GM12872 (cell line): ENCODE data around the gene SELENON.

Source experiments
- TF ChIP-seq, protein P1 (sequence below): IDR thresholded peaks from 3 replicates; pipeline ENCODE4 v1.5.1; 2011; ENCODE audit warnings: low read depth, mild to moderate bottlenecking, low read length, moderate library complexity; ENCODE audit not compliant: insufficient read depth

SELENON gene

DNA sequence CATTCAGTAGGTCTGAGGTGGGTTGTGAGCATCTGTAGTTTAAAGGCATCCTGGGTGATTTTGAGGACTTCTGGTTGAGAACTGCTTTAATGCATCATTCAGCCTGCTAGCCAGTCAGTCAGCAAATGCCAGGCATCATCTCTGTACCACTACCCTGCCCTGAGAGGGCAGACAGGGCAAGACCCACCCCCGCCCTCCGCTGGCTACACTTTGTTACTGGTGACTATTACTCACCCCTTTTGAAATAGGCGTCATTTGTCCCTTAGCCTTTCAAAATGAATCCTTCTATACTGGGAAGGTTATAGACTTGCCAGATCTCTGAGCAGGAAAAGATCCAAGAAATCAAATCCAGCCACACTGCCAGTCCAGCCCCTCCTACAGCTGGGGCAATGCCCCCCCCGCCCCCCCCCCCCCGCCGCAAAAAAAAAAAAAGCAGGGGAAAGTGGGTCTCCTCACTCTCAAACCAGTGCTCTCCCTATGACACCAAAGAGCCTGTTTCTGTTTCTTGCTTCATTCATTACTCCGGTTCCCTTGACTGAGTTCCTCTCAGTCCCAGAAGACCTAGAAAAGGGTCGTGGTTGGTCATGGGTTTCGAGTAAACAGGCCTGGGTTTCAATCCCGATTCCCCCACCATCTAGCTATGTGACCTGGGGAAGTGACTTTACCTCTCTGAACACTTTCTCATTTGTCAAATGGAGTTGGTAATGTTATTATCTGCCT is 4.4 kb downstream of the SELENON start:
- TF ChIP-seq, protein P1, sequence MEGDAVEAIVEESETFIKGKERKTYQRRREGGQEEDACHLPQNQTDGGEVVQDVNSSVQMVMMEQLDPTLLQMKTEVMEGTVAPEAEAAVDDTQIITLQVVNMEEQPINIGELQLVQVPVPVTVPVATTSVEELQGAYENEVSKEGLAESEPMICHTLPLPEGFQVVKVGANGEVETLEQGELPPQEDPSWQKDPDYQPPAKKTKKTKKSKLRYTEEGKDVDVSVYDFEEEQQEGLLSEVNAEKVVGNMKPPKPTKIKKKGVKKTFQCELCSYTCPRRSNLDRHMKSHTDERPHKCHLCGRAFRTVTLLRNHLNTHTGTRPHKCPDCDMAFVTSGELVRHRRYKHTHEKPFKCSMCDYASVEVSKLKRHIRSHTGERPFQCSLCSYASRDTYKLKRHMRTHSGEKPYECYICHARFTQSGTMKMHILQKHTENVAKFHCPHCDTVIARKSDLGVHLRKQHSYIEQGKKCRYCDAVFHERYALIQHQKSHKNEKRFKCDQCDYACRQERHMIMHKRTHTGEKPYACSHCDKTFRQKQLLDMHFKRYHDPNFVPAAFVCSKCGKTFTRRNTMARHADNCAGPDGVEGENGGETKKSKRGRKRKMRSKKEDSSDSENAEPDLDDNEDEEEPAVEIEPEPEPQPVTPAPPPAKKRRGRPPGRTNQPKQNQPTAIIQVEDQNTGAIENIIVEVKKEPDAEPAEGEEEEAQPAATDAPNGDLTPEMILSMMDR = no peak

DNA sequence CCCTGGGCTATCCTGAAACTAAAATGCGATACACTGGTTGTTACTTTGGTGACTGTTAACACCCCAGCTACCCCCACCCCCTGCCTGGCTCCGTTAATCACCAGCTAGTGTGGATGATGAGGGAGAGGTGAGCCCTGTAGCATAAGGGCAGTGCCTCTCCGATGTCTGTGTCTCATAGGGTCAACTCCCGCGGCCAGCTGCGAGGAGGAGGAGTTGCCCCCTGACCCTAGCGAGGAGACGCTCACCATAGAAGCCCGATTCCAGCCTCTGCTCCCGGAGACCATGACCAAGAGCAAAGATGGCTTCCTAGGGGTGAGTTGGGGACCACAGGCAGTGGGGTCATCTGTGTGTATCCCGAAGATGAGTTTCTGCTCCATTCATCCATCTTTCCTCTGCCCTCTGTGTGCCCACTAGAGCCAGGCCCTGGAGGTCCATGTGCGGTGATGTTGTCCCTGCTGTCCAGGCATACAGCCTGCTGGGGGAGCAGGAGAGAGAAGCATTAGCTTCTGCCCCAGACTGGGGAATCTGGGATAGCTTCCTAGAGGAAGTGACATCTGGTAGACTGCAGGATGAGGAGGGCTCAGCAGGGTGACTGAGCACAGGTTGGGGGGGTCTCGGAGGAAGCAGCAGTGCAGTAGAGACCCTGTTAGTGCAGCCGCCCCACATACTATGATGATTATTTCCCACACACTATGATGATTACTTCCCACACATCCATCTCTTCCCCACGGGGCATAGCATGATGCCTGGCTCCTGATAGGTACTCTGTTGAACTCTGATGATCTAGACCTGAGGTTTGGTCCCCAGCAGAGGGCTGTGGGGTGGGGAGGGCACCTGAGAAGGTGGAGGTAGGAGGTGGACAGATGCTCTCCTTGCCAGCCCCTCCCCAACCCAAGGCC is 5.2 kb downstream of the SELENON start:
- TF ChIP-seq, protein P1 = no peak

DNA sequence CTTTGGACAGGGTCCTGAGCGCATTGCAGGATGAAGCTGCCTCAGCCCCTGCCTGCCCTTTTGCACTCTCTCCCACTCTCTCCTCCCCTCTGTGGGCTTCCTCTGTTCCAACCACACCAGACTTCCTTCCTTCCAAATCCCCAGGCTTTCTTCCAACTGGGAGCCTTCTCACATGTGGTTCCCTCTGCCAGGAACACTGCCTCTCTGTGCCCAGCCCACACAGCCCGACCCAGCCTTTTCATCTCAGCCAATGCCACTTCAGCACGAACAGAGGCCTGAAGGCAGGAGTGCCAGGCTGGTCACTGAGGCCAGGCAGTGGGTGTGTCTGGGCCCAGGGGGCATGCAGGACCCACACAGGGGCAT is 5.9 kb downstream of the SELENON start:
- TF ChIP-seq, protein P1 = no peak

DNA sequence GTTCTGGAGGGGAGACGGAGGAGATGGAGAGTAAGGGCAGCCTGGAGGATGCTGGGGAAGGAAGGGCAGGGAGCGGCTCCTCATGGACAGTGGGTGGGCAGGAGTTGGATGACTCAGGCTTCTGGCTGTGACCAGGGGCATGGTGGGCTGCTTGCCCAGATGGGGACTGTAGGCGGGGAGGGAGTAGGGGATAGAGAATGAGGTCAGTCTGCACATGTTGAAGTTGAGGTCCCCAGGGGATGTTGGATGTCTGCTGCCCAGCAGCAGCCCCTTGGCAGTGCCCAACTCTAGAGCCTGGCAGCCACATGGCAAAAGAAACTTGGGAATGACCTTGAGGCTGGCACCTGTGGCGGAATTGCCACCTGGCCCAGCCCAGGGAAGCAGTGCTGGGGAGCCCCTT is 6.4 kb downstream of the SELENON start:
- TF ChIP-seq, protein P1 = no peak

DNA sequence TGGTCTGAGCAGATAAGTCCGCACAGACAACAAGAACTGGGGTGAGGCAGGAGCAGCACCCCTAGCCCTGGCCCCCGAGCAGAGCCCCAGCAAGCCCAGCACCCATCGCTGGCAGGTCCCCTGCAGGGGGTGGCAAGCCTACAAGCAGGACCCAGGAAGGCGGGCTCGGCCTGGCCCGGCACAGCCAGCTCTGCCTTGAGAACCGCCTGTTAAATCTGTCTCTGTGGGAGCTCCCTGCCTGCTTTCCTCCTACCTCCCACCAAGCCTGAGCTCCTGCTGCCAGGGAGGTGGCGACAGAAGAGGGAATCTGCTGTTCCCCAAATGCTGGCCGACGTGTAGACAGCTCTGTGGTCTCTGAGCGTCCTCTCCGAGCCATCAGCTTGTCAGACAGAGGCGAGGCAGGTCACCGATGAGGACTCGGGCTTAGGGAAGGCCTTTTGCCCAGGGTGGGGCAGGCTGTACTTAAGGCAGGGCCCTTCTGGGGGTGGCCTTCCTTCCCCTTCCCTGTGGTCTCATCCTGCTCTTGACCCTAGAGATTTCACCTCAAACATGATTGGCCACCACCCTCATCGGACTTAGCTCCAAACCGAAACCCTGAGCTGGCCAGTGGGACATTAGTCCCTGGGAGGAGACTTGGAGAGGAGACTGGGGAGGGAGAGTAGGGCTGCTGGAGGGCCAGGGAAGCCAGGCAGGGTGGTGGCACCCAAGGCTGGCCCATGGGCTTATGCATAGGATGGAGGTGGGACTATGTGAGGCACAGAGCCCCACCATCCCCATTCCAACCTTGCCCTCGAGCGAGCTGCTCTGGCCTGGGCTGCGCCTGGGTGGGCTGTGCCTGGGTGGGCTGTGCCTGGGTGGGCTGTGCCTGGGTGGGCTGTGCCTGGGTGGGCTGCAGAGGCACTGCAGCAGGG is 7.7 kb downstream of the SELENON start:
- TF ChIP-seq, protein P1 = no peak

DNA sequence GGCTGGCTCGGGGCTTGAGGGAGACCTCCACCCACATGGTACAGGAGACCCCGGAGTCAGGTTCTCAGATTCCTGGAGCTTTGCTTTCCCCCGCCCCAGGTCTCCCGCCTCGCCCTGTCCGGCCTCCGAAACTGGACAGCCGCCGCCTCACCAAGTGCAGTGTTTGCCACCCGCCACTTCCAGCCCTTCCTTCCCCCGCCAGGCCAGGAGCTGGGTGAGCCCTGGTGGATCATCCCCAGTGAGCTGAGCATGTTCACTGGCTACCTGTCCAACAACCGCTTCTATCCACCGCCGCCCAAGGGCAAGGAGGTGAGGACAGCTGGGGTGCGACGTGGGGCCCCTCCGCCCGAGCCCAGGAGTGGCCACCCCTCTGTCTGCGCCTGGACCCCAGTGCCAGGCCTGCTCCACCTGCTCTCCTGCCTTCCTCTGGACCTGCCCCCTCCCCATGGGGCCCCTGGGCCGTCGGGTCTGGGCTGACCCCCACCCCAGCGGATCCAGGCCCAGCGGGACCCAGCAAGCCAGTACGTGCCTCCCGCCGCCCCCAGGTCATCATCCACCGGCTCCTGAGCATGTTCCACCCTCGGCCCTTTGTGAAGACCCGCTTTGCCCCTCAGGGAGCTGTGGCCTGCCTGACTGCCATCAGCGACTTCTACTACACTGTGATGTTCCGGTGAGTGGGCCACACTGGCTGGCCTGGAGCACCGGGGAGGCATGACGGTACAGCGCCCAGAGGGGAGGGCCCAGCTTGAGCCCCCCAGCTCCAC is 8.7 kb downstream of the SELENON start:
- TF ChIP-seq, protein P1 = no peak
